Peyer's patch (tissue), 4 donors: ENCODE measurements around the gene OR4K17.

Experiments used
- CTCF ChIP-seq, 6 experiments: fragments of 450-650 bp in 4 of 6; fragments of 200-600 bp in 2 of 6; sonication (generic) in 1 of 6; IDR thresholded peaks; one replicate each; pipeline ENCODE4 v1.5.1; 2017 to 2019; ENCODE audit warnings: antibody characterized with exemption in 6 of 6, mild to moderate bottlenecking in 3 of 6, moderate library complexity in 1 of 6
- POLR2A ChIP-seq, 2 donors: fragments of 450-650 bp; IDR thresholded peaks; one replicate each; pipeline ENCODE4 v1.5.1; 2017; ENCODE audit warnings: antibody characterized with exemption in 2 of 2, mild to moderate bottlenecking in 2 of 2, moderate library complexity in 2 of 2

GRCh38 chr14:20093442-20093841 lies 17.1 kb upstream of the OR4K17 start:
- no peak for TF ChIP-seq CTCF (IDR thresholded peaks at IDR 0.05)
- no peak for TF ChIP-seq POLR2A (IDR thresholded peaks at IDR 0.05)
